Measurements from ENCODE around the gene DMBT1.

DNA sequence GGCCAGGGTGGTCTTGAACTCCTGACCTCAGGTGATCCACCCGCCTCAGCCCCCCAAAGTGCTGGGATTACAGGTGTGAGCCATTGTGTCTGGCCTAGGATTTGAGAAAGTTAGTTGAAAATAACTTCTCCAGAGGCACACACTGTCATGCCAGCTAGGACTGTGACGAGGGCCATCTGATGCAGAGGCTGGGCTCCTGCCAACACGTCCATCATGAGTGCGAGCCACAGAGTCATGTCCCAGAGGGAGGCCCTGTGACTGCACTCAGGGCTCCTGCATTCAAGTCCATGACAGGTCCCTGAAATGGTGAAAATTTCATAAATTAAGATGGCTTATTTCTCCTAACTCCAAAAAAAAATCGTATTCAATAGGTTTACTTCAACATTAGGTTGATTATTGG is 122.0 kb downstream of the DMBT1 start:
- TF ChIP-seq, protein P1, sequence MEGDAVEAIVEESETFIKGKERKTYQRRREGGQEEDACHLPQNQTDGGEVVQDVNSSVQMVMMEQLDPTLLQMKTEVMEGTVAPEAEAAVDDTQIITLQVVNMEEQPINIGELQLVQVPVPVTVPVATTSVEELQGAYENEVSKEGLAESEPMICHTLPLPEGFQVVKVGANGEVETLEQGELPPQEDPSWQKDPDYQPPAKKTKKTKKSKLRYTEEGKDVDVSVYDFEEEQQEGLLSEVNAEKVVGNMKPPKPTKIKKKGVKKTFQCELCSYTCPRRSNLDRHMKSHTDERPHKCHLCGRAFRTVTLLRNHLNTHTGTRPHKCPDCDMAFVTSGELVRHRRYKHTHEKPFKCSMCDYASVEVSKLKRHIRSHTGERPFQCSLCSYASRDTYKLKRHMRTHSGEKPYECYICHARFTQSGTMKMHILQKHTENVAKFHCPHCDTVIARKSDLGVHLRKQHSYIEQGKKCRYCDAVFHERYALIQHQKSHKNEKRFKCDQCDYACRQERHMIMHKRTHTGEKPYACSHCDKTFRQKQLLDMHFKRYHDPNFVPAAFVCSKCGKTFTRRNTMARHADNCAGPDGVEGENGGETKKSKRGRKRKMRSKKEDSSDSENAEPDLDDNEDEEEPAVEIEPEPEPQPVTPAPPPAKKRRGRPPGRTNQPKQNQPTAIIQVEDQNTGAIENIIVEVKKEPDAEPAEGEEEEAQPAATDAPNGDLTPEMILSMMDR (conservative IDR thresholded peaks at IDR 0.05; ENCODE audit: low read depth, low read length): no peak
- TF ChIP-seq EZH2 (IDR thresholded peaks at IDR 0.05; ENCODE audit: low read length, unreplicated experiment): no peak
- TF ChIP-seq EZH2phosphoT487 (IDR thresholded peaks at IDR 0.05; ENCODE audit: borderline replicate concordance, low read length): no peak

Measured in PC-3 (cell line).